ENCODE results near the gene MEGF11. TPM values are rescaled to one million over a fixed set of nuclear protein-coding genes. Genes with fewer than 3 reads are reported as not detected.

The MEGF11 gene
- total RNA-seq, 1 experiment from 2014 or later = 1.2 TPM

DNA sequence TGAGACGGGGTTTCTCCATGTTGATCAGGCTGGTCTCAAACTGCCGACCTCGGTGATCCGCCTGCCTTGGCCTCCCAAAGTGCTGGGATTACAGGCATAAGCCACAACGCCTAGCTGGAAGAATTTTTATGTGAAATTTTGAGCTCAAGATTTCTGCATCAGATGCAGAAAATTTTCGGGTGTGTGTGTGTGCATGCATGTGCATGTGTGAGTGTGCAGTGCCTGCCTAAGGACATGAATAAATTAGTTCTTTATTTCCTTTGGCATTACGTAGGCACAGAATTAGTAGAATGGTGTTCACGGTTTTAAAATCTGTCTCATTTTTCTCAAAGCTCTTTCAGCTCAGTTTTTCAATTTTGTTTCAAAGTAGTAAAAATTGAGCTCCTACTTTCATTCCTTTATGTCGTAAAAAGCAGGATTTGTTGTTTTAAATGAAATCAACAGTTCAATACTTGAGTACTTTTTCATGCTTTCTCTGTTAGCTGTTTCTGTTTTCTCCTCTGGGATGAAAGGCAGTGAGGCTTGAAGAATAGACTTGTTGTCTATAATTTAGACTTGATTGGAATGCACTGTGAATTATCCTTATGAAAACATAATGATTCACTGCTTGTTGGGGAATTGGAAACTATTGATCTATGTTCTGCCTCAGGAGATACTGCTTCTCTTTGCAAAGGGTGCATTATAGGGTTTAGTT, 407.6 kb downstream of the MEGF11 start:
- H4K5ac ChIP-seq (ENCODE audit: insufficient read length, low read depth, low read length) = no peak overlapping the region
- H3K4ac ChIP-seq (ENCODE audit: low read depth, low read length) = no peak overlapping the region
- Mint-ChIP-seq H3K36me3 (ENCODE audit: insufficient read depth in 1 of 3, low read depth in 3 of 3) (no peaks in the 10 kb centered on the region), H3K27me3 (ENCODE audit: low read depth) (no peaks in the 10 kb centered on the region), H3K4me1 (peaks cover 0 to 2% of the 10 kb centered on the region in 2 experiments; a peak in 1 of 4 replicates), H3K9me3 (peaks cover 2 to 3% of the 10 kb centered on the region in 2 experiments; a peak in 2 of 5 replicates), H3K27ac (peak overlapping the region in 1 of 3 experiments; percentile 78; a peak in 1 of 7 replicates), H3K4me3 (no peak overlapping the region)
- H3K4me1 ChIP-seq (ENCODE audit: insufficient read depth, low read length) = no peaks in the 10 kb centered on the region
- no peaks in the 10 kb centered on the region for H3K9me3 ChIP-seq (ENCODE audit: control insufficient read depth, low read depth, low read length)
- no peak overlapping the region for H2BK12ac ChIP-seq (ENCODE audit: insufficient read length, low read depth, low read length)
- no peak overlapping the region for H2AK5ac ChIP-seq (ENCODE audit: insufficient read length, low read length)
- H4K8ac ChIP-seq (replicated peaks; ENCODE audit: insufficient read length, low read depth, low read length) = no peak overlapping the region
- no peaks in the 10 kb centered on the region for H3K79me2 ChIP-seq (ENCODE audit: insufficient read depth, low read length)
- no peak overlapping the region for H3K9ac ChIP-seq (ENCODE audit: extremely low read depth, insufficient read length, low read length)
- WGBS (ENCODE audit: extremely low coverage, insufficient read length, low lambda C conversion rate) = no CpG with 5 or more reads among the region's 9 CpGs
- no peak overlapping the region for H2BK15ac ChIP-seq (ENCODE audit: low read depth, low read length)
- H3K18ac ChIP-seq (ENCODE audit: insufficient read length, low read depth, low read length) = no peak overlapping the region
- no peak overlapping the region for H2BK20ac ChIP-seq (ENCODE audit: low read depth, low read length, poor library complexity, severe bottlenecking)
- no peak overlapping the region for H3K23ac ChIP-seq (ENCODE audit: insufficient read length, low read depth, low read length)
- H3K14ac ChIP-seq (ENCODE audit: insufficient read depth, low read length) = no peak overlapping the region
- H3K79me1 ChIP-seq (ENCODE audit: insufficient read depth, low read depth, low read length, poor library complexity, severe bottlenecking) = no peaks in the 10 kb centered on the region
- no peak overlapping the region for H2BK120ac ChIP-seq (ENCODE audit: low read depth, low read length, poor library complexity, severe bottlenecking)
- H2AFZ ChIP-seq (ENCODE audit: low read length) = no peak overlapping the region
- H4K20me1 ChIP-seq (ENCODE audit: control insufficient read depth, insufficient read depth, insufficient read length) = no peaks in the 10 kb centered on the region
- H3T11ph ChIP-seq (ENCODE audit: low read length) = no peak overlapping the region
- H3K27ac ChIP-seq (ENCODE audit: insufficient read length, low read depth, low read length) = no peak overlapping the region
- no peak overlapping the region for H4K91ac ChIP-seq (ENCODE audit: insufficient read length, low read depth, low read length)
- no peaks in the 10 kb centered on the region for H3K23me2 ChIP-seq (ENCODE audit: insufficient read length, low read depth, low read length, poor library complexity, severe bottlenecking)
- DNase-seq = no peak
- H3K56ac ChIP-seq (ENCODE audit: insufficient read length, low read depth, low read length) = no peak overlapping the region
- TF ChIP-seq, protein P1, sequence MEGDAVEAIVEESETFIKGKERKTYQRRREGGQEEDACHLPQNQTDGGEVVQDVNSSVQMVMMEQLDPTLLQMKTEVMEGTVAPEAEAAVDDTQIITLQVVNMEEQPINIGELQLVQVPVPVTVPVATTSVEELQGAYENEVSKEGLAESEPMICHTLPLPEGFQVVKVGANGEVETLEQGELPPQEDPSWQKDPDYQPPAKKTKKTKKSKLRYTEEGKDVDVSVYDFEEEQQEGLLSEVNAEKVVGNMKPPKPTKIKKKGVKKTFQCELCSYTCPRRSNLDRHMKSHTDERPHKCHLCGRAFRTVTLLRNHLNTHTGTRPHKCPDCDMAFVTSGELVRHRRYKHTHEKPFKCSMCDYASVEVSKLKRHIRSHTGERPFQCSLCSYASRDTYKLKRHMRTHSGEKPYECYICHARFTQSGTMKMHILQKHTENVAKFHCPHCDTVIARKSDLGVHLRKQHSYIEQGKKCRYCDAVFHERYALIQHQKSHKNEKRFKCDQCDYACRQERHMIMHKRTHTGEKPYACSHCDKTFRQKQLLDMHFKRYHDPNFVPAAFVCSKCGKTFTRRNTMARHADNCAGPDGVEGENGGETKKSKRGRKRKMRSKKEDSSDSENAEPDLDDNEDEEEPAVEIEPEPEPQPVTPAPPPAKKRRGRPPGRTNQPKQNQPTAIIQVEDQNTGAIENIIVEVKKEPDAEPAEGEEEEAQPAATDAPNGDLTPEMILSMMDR (conservative IDR thresholded peaks at IDR 0.05) = no peak
- no peak overlapping the region for H2BK5ac ChIP-seq (ENCODE audit: insufficient read length, low read length)
- no peak overlapping the region for H3K4me2 ChIP-seq (ENCODE audit: insufficient read depth, insufficient read length, low read length)
- H3K27me3 ChIP-seq (ENCODE audit: insufficient read depth, low read length) = no peaks in the 10 kb centered on the region

Small RNA genes within 50 kb of the gene (microRNA-seq; reads per million reads assigned to microRNA genes)
- not detected for gene MIR4311 (ENCODE audit: borderline microRNAs expressed)

Other genes with a start within 250 kb of the MEGF11 start
- 30.2 and 30.7 TPM in 2 replicates for gene DIS3L, start 39.8 kb upstream of the MEGF11 start, total RNA-seq (2021)
- 26.9 and 28.3 TPM in 2 replicates for gene TIPIN, start 102.9 kb upstream of the MEGF11 start, total RNA-seq (2021)
- gene MAP2K1, start 133.2 kb upstream of the MEGF11 start, total RNA-seq (2021) = 50.4 and 50.8 TPM in 2 replicates
- gene SNAPC5, start 244.0 kb upstream of the MEGF11 start, total RNA-seq (2021) = 28.9 and 30.7 TPM in 2 replicates